GM12878 (cell line): ENCODE data around the gene CLPTM1L. TPM values are rescaled to one million over a fixed set of nuclear protein-coding genes. Genes with fewer than 3 reads are reported as not detected.

ENCODE experiments used
- ATAC-seq: fragments of 200-7000 bp; cut with Tn5 transposase; 3 replicates; pipeline ENCODE4 v1.9.1; 2020; ENCODE audit warnings: mild to moderate bottlenecking, moderate library complexity
- BruUV-seq: library from RNA; stranded (reverse); fragments of 400-500 nt; replicated peaks from 2 replicates; lab custom pipeline; 2021; lab: Mats Ljungman, UMichigan
- CTCF ChIA-PET: fragments of 300-600 bp; sonication (Branson Sonifier 250); formaldehyde crosslinking; extraction: SDS; loops from one replicate; lab custom pipeline; 2021; ENCODE audit warnings: inconsistent platforms; lab: Yijun Ruan, JAX
- POLR2A ChIA-PET: fragments of 350-600 bp; formaldehyde crosslinking; extraction: SDS; loops from one replicate; lab custom pipeline; 2021; ENCODE audit warnings: inconsistent platforms; lab: Charles Lee
- RAD21 ChIA-PET: fragments of 300-600 bp; sonication (Branson Sonifier 250); formaldehyde crosslinking; loops from one replicate; lab custom pipeline; 2023; ENCODE audit warnings: antibody characterized with exemption; ENCODE audit not compliant: unreplicated experiment; lab: Charles Lee
- SMC1A ChIA-PET: fragments of 300-600 bp; sonication (Branson Sonifier 250); formaldehyde crosslinking; loops from one replicate; lab custom pipeline; 2023; ENCODE audit not compliant: unreplicated experiment, uncharacterized antibody; lab: Charles Lee
- DNase-seq: peaks from one replicate; pipeline ENCODE4 v3.0.0-alpha.2; 2011; ENCODE audit warnings: low read depth, low spot score
- FAIRE-seq: peaks from 3 replicates; lab custom pipeline; 2011; peaks lifted over from hg19 to GRCh38; lab: Jason Lieb, UNC
- H2AFZ ChIP-seq: 2 replicates; pipeline ENCODE4 v1.6.0; 2011; ENCODE audit warnings: low read depth, low read length, control low read depth; ENCODE audit not compliant: control insufficient read depth
- H3K27ac ChIP-seq: 2 replicates; pipeline ENCODE4 v1.5.1; 2011; ENCODE audit warnings: control low read depth; ENCODE audit not compliant: control insufficient read depth, insufficient read depth
- H3K27me3 ChIP-seq, 2 experiments: replicated peaks in 1 of 2; 2 replicates each; pipeline versions ENCODE4 v1.6.0 to v1.6.1; 2011; ENCODE audit warnings: low read length in 1 of 2; ENCODE audit not compliant: control insufficient read depth in 2 of 2, insufficient read depth in 2 of 2
- H3K36me3 ChIP-seq, 2 experiments: 2 replicates each; pipeline ENCODE4 v1.5.1; 2011; ENCODE audit warnings: low read length in 1 of 2; ENCODE audit not compliant: control insufficient read depth in 2 of 2, insufficient read depth in 2 of 2
- H3K4me1 ChIP-seq: 2 replicates; pipeline ENCODE4 v1.6.1; 2011; ENCODE audit warnings: mild to moderate bottlenecking, low read length, moderate library complexity, mixed read lengths; ENCODE audit not compliant: control insufficient read depth, insufficient read depth
- H3K4me2 ChIP-seq: 2 replicates; pipeline ENCODE4 v1.6.0; 2011; ENCODE audit warnings: control low read depth; ENCODE audit not compliant: control insufficient read depth, insufficient read depth
- H3K4me3 ChIP-seq: fragments of 200-600 bp; sonication (generic); 2 replicates; pipeline ENCODE4 v1.5.1; 2016
- H3K79me2 ChIP-seq: 2 replicates; pipeline ENCODE4 v1.6.0; 2011; ENCODE audit warnings: low read length; ENCODE audit not compliant: control insufficient read depth, insufficient read depth
- H3K9ac ChIP-seq: 2 replicates; pipeline ENCODE4 v1.8.0; 2011; ENCODE audit warnings: low read length, control low read depth, mixed read lengths; ENCODE audit not compliant: control insufficient read depth, insufficient read depth
- H3K9me3 ChIP-seq: replicated peaks from 3 replicates; pipeline ENCODE4 v1.5.1; 2011; ENCODE audit warnings: mild to moderate bottlenecking, low read length; ENCODE audit not compliant: control insufficient read depth, insufficient read depth
- H4K20me1 ChIP-seq: 2 replicates; pipeline ENCODE4 v1.6.0; 2011; ENCODE audit not compliant: control insufficient read depth, insufficient read depth
- BACH1 ChIP-seq: fragments of 450-650 bp; IDR thresholded peaks from 2 replicates; pipeline ENCODE4 v1.6.1; 2017; ENCODE audit warnings: mild to moderate bottlenecking, borderline replicate concordance
- CBX3 ChIP-seq: fragments of 200-600 bp; sonication (generic); IDR thresholded peaks from 2 replicates; pipeline ENCODE4 v1.6.1; 2016; ENCODE audit warnings: low read depth, borderline replicate concordance
- KAT2A ChIP-seq: conservative IDR thresholded peaks from 2 replicates; pipeline ENCODE4 v1.6.1; 2011; ENCODE audit warnings: low read depth, low read length; ENCODE audit not compliant: control insufficient read depth
- MYC ChIP-seq: IDR thresholded peaks from 2 replicates; pipeline ENCODE4 v1.6.1; 2011; ENCODE audit warnings: mild to moderate bottlenecking, low read length, moderate library complexity, inconsistent platforms; ENCODE audit not compliant: insufficient read depth, insufficient replicate concordance, insufficient read length, severe bottlenecking
- NBN ChIP-seq: fragments of 450-650 bp; IDR thresholded peaks from 2 replicates; pipeline ENCODE4 v1.6.1; 2016
- NKRF ChIP-seq: fragments of 450-650 bp; conservative IDR thresholded peaks from 2 replicates; pipeline ENCODE4 v1.6.1; 2017; ENCODE audit warnings: mild to moderate bottlenecking, moderate library complexity
- NR2C1 ChIP-seq: fragments of 450-650 bp; IDR thresholded peaks from 2 replicates; pipeline ENCODE4 v1.6.1; 2017; ENCODE audit warnings: antibody characterized with exemption, mild to moderate bottlenecking, moderate library complexity
- NRF1 ChIP-seq: conservative IDR thresholded peaks from 2 replicates; pipeline ENCODE4 v1.6.1; 2011; ENCODE audit warnings: mild to moderate bottlenecking, low read depth, low read length, improper control_type of control experiment
- REST ChIP-seq: IDR thresholded peaks from 2 replicates; pipeline ENCODE4 v1.6.1; 2012; ENCODE audit warnings: mild to moderate bottlenecking, low read depth, low read length
- SMAD5 ChIP-seq: IDR thresholded peaks from 2 replicates; pipeline ENCODE4 v1.6.1; 2016; ENCODE audit warnings: antibody characterized with exemption, low read depth
- STAT3 ChIP-seq: IDR thresholded peaks from 2 replicates; pipeline ENCODE4 v1.6.1; 2011; ENCODE audit warnings: low read depth, low read length, improper control_type of control experiment
- ZNF384 ChIP-seq: IDR thresholded peaks from 2 replicates; pipeline ENCODE4 v1.6.1; 2012; ENCODE audit warnings: low read depth, mild to moderate bottlenecking, low read length, improper control_type of control experiment, borderline replicate concordance
- ZNF622 ChIP-seq: fragments of 450-650 bp; IDR thresholded peaks from 2 replicates; pipeline ENCODE4 v1.6.1; 2017; ENCODE audit warnings: mild to moderate bottlenecking, inconsistent platforms
- WGBS: methylation state at CpG from one replicate; pipeline ENCODE4 v1.1.6; 2016; ENCODE audit warnings: low lambda C conversion rate; ENCODE audit not compliant: insufficient replicate concordance, insufficient coverage; ENCODE audit errors: missing lambda C conversion rate; 5-methylcytosine and 5-hydroxymethylcytosine counted together
- in situ Hi-C: fragments of 300-500 bp; cut with MboI; formaldehyde crosslinking; loops from 9 replicates; pipeline ENCODE4 v1.14.3; 2018; ENCODE audit warnings: mixed read lengths
- intact Hi-C: fragments of 100-400 bp; cut with micrococcal nuclease; formaldehyde crosslinking; loops from one replicate; pipeline ENCODE4 v1.14.2; 2022; ENCODE audit not compliant: unreplicated experiment
- polyA plus RNA-seq, 11 experiments: library from polyadenylated mRNA; depleted of rRNA in 4 of 11; unstranded in 6 of 11; stranded (reverse) in 5 of 11; fragments of >200 nt; fragmentation: Nextera tagmentation in 4 of 11; fragmentation: Illumina TruSeq in 1 of 11; extraction: Ambion mirVana in 4 of 11; extraction: Trizol in 1 of 11; gene quantifications; 1 replicate in 1 of 11; 2 replicates in 10 of 11; pipeline versions ENCODE4 v1.2.1 to v1.2.3, GENCODE V29; 2011 to 2016; ENCODE audit warnings: inconsistent platforms in 2 of 11, missing spikeins in 2 of 11, low read depth in 1 of 11
- total RNA-seq, 4 experiments: library from RNA; depleted of rRNA in 3 of 4; stranded (reverse); fragments of >200 nt in 3 of 4; fragmentation: Illumina TruSeq in 1 of 4; extraction: Trizol in 1 of 4; gene quantifications; 2 replicates each; pipeline versions ENCODE4 v1.2.1 to v1.2.3, GENCODE V29; 2013 to 2021

The CLPTM1L gene
- total and polyA plus RNA-seq, 10 of the 15 experiments (the other 5 are each of a cell fraction or from before 2014, with no cell fraction given) = 2.9 to 278 (median 135) TPM

- Histone ChIP-seq H3K9me3 (no peaks in the 10 kb centered on the region), H4K20me1 (no peaks in the 10 kb centered on the region), H3K4me3 (no peak overlapping the region), H3K4me1 (no peaks in the 10 kb centered on the region), H3K4me2 (no peak overlapping the region), H2AFZ (no peak overlapping the region), H3K9ac (no peak overlapping the region), H3K27ac (no peak overlapping the region), H3K27me3 (peaks cover 0 to 2% of the 10 kb centered on the region in 2 experiments; a peak in 2 of 4 replicates), H3K79me2 (no peaks in the 10 kb centered on the region)
- intact Hi-C loops = no loop called here
- FAIRE-seq (no peak), DNase-seq (no peak), ATAC-seq (no peak)
- in situ Hi-C loops = no loop called here
- CTCF ChIA-PET = no interaction called here
- RAD21 ChIA-PET = interaction anchor here (0.7 kb wide), 1 partner anchor 263 kb away, joined by 4 read pairs; no protein-coding TSS in a partner anchor
- SMC1A ChIA-PET = no interaction called here
- BruUV-seq = no TSS peak
- WGBS = 63% methylated on average over 30 of the region's 31 CpGs
- TF ChIP-seq NBN (no peak), NR2C1 (no peak), ZNF384 (no peak), KAT2A (no peak), BACH1 (no peak), ZNF622 (no peak), NRF1 (no peak)
- TF ChIP-seq, all 136 proteins: peak for 0
- H3K36me3 ChIP-seq = no peaks in the 10 kb centered on the region
- POLR2A ChIA-PET = no interaction called here
These were observed 14.2 kb upstream of the CLPTM1L start for GRCh38 chr5:1359031-1359645.

GRCh38 chr5:1358726-1359025 lies 13.8 kb upstream of the CLPTM1L start:
- H3K9me3 ChIP-seq = no peaks in the 10 kb centered on the region
- RAD21 ChIA-PET = interaction anchor here (0.7 kb wide), 1 partner anchor 263 kb away, joined by 4 read pairs; no protein-coding TSS in a partner anchor
- no peaks in the 10 kb centered on the region for H3K36me3 ChIP-seq
- no peaks in the 10 kb centered on the region for H3K4me1 ChIP-seq
- CTCF ChIA-PET = no interaction called here
- no peak overlapping the region for H3K9ac ChIP-seq
- H3K4me2 ChIP-seq = no peak overlapping the region
- H2AFZ ChIP-seq = no peak overlapping the region
- POLR2A ChIA-PET = no interaction called here
- DNase-seq (no peak), FAIRE-seq (no peak), ATAC-seq (no peak; the same call in 2 of the 3 replicates)
- 41% methylated on average over 10 of the region's 10 CpGs for WGBS
- no TSS peak for BruUV-seq
- intact Hi-C loops = no loop called here
- SMC1A ChIA-PET = no interaction called here
- no peak overlapping the region for H3K27ac ChIP-seq
- H3K4me3 ChIP-seq = no peak overlapping the region
- H4K20me1 ChIP-seq = no peaks in the 10 kb centered on the region
- H3K27me3 ChIP-seq = peaks cover 0 to 2% of the 10 kb centered on the region in 2 experiments; a peak in 2 of 4 replicates
- in situ Hi-C loops = no loop called here
- H3K79me2 ChIP-seq = no peaks in the 10 kb centered on the region
- TF ChIP-seq MYC (no peak), CBX3 (no peak), ZNF384 (no peak), REST (no peak), NKRF (no peak), STAT3 (no peak), SMAD5 (no peak)
